Psoas muscle (tissue), 8 donors: ENCODE results near the gene RPL22L1. TPM values are rescaled to one million over a fixed set of nuclear protein-coding genes. Genes with fewer than 3 reads are reported as not detected.
"Not testable (repeated sequence)": the region's sequence is repeated elsewhere in the genome, so short reads cannot be mapped to it uniquely, and the experiment has no call there.

Source experiments
- ATAC-seq, 4 donors: fragments of 200-7000 bp; cut with Tn5 transposase; one replicate each; pipeline ENCODE4 v1.9.1; 2020; ENCODE audit warnings: moderate library complexity in 3 of 4, mild to moderate bottlenecking in 2 of 4
- DNase-seq, 2 donors: peaks; one replicate each; pipeline ENCODE4 v3.0.0-alpha.2; 2020
- H3K27ac ChIP-seq: fragments of 200-600 bp; one replicate; pipeline ENCODE4 v1.8.0; 2022
- H3K27me3 ChIP-seq, 3 donors: fragments of 200-600 bp in 1 of 3; one replicate each; pipeline versions ENCODE4 v1.6.1 to v1.8.0; 2013 to 2022; ENCODE audit warnings: low read length in 2 of 3, mild to moderate bottlenecking in 2 of 3, moderate library complexity in 1 of 3; ENCODE audit not compliant: insufficient read depth in 3 of 3
- H3K36me3 ChIP-seq, 2 donors: fragments of 200-600 bp in 1 of 2; one replicate each; pipeline versions ENCODE4 v1.6.1 to v1.8.0; 2013 to 2022; ENCODE audit warnings: low read depth in 1 of 2, mild to moderate bottlenecking in 1 of 2, moderate library complexity in 1 of 2; ENCODE audit not compliant: insufficient read depth in 1 of 2
- H3K4me1 ChIP-seq: fragments of 200-600 bp; one replicate; pipeline ENCODE4 v1.8.0; 2022
- H3K4me3 ChIP-seq: fragments of 200-600 bp; one replicate; pipeline ENCODE4 v1.8.0; 2022; ENCODE audit warnings: mild to moderate bottlenecking
- H3K9me3 ChIP-seq: fragments of 200-600 bp; one replicate; pipeline ENCODE4 v1.8.0; 2022
- WGBS, 3 donors: extraction: QIAGEN DNeasy Blood & Tissue Kit; methylation state at CpG; one replicate each; pipeline versions ENCODE4 v1.1.6 to v1.1.7; 2013; 5-methylcytosine and 5-hydroxymethylcytosine counted together
- intact Hi-C, 2 donors: fragments of 100-400 bp; cut with DNase I; formaldehyde crosslinking; loops; one replicate each; pipeline versions ENCODE4 v1.11.0 to v1.14.2; 2022
- polyA plus RNA-seq, 3 donors: library from polyadenylated mRNA; stranded (reverse); fragments of 200-250 nt; gene quantifications; one replicate each; pipeline ENCODE4 v1.2.3, GENCODE V29; 2013
- total RNA-seq, 4 donors: library from RNA; stranded (reverse); fragmentation: NEBNext Ultra II Directional in 2 of 4; extraction: Animal tissue kit (Norgen Biotek cat#: 25700) in 2 of 4; gene quantifications; one replicate each; pipeline versions ENCODE4 v1.2.1 to v1.2.4, GENCODE V29; 2021 to 2023
- TF ChIP-seq, protein P1 (sequence below): fragments of 200-600 bp; IDR thresholded peaks from one replicate; pipeline ENCODE4 v1.8.0; 2022; ENCODE audit warnings: antibody characterized with exemption
- donor health status: healthy with polysubstance abuse.
- donor health status: DM: no; HTN: no; CAD: no; lungs with moderate emphysema.
- donor health status: Bipolar disorder and iron deficiency.
- donor health status: healthy.
- donor health status: DM: yes; HTN: yes; CAD: no.
- donor health status: DM: no; HTN: no; CAD: no.
- donor health status: DM: no; HTN: no; CAD: no.
- donor health status: DM: yes; HTN: yes; CAD: no.

The RPL22L1 gene
- total and polyA plus RNA-seq, 7 donors, result 8.4 to 88.7 (median 27.2) TPM

- Histone ChIP-seq H3K27me3 (peaks cover 0 to 22% (median 0%) of the 10 kb centered on the region in 3 donors), H3K36me3 (no peaks in the 10 kb centered on the region), H3K4me3 (peak overlapping the region; percentile 76), H3K4me1 (no peaks in the 10 kb centered on the region), H3K9me3 (peaks cover 9% of the 10 kb centered on the region), H3K27ac (peak overlapping the region; percentile 7)
- 5 to 8% (median 5%) methylated on average over 28 to 33 of the region's 33 CpGs for WGBS, 3 donors
- ATAC-seq (peak in 2 of 4 donors; percentile 5), DNase-seq (no peak)
- TF ChIP-seq, protein P1, sequence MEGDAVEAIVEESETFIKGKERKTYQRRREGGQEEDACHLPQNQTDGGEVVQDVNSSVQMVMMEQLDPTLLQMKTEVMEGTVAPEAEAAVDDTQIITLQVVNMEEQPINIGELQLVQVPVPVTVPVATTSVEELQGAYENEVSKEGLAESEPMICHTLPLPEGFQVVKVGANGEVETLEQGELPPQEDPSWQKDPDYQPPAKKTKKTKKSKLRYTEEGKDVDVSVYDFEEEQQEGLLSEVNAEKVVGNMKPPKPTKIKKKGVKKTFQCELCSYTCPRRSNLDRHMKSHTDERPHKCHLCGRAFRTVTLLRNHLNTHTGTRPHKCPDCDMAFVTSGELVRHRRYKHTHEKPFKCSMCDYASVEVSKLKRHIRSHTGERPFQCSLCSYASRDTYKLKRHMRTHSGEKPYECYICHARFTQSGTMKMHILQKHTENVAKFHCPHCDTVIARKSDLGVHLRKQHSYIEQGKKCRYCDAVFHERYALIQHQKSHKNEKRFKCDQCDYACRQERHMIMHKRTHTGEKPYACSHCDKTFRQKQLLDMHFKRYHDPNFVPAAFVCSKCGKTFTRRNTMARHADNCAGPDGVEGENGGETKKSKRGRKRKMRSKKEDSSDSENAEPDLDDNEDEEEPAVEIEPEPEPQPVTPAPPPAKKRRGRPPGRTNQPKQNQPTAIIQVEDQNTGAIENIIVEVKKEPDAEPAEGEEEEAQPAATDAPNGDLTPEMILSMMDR, result no peak
- intact Hi-C loops, result no loop called here
Measured at GRCh38 chr3:170907637-170908234, 37.7 kb upstream of the RPL22L1 start.

GRCh38 chr3:170905862-170906261 is 35.9 kb upstream of the RPL22L1 start:
- TF ChIP-seq, protein P1, result no peak

DNA sequence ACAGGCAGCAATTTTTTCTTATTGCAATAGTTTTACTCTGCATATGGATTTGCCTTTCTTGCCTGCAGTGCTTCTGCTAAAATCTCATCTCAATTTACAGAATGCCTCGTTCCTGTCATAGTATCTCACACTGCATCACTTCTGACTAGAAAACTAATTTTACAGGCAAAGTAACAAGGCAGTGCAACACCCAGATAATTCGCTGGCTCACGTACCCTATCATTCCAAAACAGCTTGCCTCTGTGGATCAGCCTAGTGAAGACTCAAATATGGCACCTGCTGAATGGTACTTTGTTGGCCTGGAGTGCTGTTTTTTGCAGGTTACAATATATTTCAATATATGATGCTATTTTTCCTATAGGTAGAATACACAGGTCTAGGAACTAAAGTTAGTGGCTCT is 33.1 kb upstream of the RPL22L1 start:
- intact Hi-C loops, result no loop called here
- no peak overlapping the region for H3K4me3 ChIP-seq
- no peak for DNase-seq
- no peaks in the 10 kb centered on the region for H3K9me3 ChIP-seq
- peaks cover 0 to 21% (median 0%) of the 10 kb centered on the region in 3 donors for H3K27me3 ChIP-seq
- no peak for ATAC-seq
- no peak overlapping the region for H3K27ac ChIP-seq
- WGBS, 3 donors, result 91 to 96% (median 93%) methylated on average over 3 of the region's 3 CpGs
- H3K4me1 ChIP-seq, result no peaks in the 10 kb centered on the region
- TF ChIP-seq, protein P1, result no peak
- H3K36me3 ChIP-seq, result no peaks in the 10 kb centered on the region

More at GRCh38 chr3:170905862-170906261, 35.9 kb upstream of the RPL22L1 start:
- intact Hi-C loops, result no loop called here
- DNase-seq (no peak), ATAC-seq (no peak)
- WGBS, 3 donors, result 93 to 95% (median 94%) methylated on average over 2 of the region's 2 CpGs
- Histone ChIP-seq H3K9me3 (peaks cover 5% of the 10 kb centered on the region), H3K36me3 (no peaks in the 10 kb centered on the region), H3K27me3 (peaks cover 0 to 22% (median 0%) of the 10 kb centered on the region in 3 donors), H3K4me3 (no peak overlapping the region), H3K27ac (no peak overlapping the region), H3K4me1 (no peaks in the 10 kb centered on the region)

- TF ChIP-seq, protein P1, result no peak
- Histone ChIP-seq H3K4me3 (no peak overlapping the region), H3K9me3 (no peaks in the 10 kb centered on the region), H3K27me3 (no peaks in the 10 kb centered on the region), H3K27ac (no peak overlapping the region), H3K36me3 (no peaks in the 10 kb centered on the region), H3K4me1 (no peaks in the 10 kb centered on the region)
- ATAC-seq, result no peak
- 78 to 94% (median 84%) methylated on average over 1 of the region's 1 CpG for WGBS, 3 donors
- intact Hi-C loops, result no loop called here
- no peak for DNase-seq
Measured at GRCh38 chr3:170899455-170899854, 29.5 kb upstream of the RPL22L1 start.

GRCh38 chr3:170897978-170898377 is 28.0 kb upstream of the RPL22L1 start:
- WGBS, 3 donors, result 99 to 100% (median 99%) methylated on average over 2 of the region's 2 CpGs
- no peak overlapping the region for H3K27ac ChIP-seq
- intact Hi-C loops, result no loop called here
- TF ChIP-seq, protein P1, result no peak
- no peaks in the 10 kb centered on the region for H3K27me3 ChIP-seq
- H3K4me1 ChIP-seq, result no peaks in the 10 kb centered on the region
- no peak for DNase-seq
- H3K4me3 ChIP-seq, result no peak overlapping the region
- no peaks in the 10 kb centered on the region for H3K9me3 ChIP-seq
- H3K36me3 ChIP-seq, result no peaks in the 10 kb centered on the region
- ATAC-seq, result no peak

DNA sequence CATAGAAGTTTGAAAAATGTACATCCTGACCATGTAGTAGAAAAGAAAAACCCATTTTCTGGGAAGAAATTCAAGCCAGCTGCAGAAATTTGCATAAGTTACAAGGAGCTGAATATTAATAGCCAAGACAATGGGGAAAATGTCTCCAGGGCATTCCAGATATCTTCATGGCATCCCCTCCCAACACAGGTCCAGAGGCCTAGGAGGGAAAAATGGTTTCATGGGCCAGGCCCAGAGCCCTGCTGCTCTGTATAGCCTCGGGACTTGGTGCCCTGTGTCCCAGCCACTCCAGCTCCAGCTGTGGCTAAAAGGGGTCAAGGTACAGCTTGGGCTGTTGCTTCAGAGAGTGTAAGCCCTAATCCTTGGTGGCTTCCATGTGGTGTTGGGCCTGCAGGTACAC is 27.2 kb upstream of the RPL22L1 start:
- H3K4me1 ChIP-seq, H3K27ac ChIP-seq, ATAC-seq, H3K4me3 ChIP-seq, DNase-seq, H3K36me3 ChIP-seq, H3K9me3 ChIP-seq, H3K27me3 ChIP-seq, intact Hi-C loops: not testable (repeated sequence)
- 50 to 100% (median 87%) methylated on average over 1 of the region's 1 CpG for whole genome bisulfite sequencing, 3 donors
